GM19023 (cell line): ENCODE results near the gene TAOK3.
"Not testable (repeated sequence)": the region's sequence is repeated elsewhere in the genome, so short reads cannot be mapped to it uniquely, and the experiment has no call there.

Source experiments
- ATAC-seq: cut with Tn5 transposase; IDR thresholded peaks from one replicate; pipeline ENCODE4 v1.9.1; 2021; ENCODE audit warnings: mild to moderate bottlenecking, moderate library complexity; ENCODE audit not compliant: unreplicated experiment

Gene TAOK3

GRCh38 chr12:118344829-118345228, 27.9 kb downstream of the TAOK3 start:
- no peak for ATAC-seq

- no peak for ATAC-seq
Observed at GRCh38 chr12:118342090-118342489, 30.6 kb downstream of the TAOK3 start.

- ATAC-seq = no peak
Observed at GRCh38 chr12:118337194-118337838, 35.4 kb downstream of the TAOK3 start.

GRCh38 chr12:118336123-118336522, 36.6 kb downstream of the TAOK3 start:
- ATAC-seq = no peak

GRCh38 chr12:118334939-118335567, 37.7 kb downstream of the TAOK3 start:
- no peak for ATAC-seq

- ATAC-seq = no peak
Observed at GRCh38 chr12:118334241-118334640, 38.5 kb downstream of the TAOK3 start.

GRCh38 chr12:118332511-118332910, 40.2 kb downstream of the TAOK3 start:
- ATAC-seq = no peak

GRCh38 chr12:118330421-118331018, 42.2 kb downstream of the TAOK3 start:
- ATAC-seq = no peak

GRCh38 chr12:118328486-118329330, 44.0 kb downstream of the TAOK3 start:
- no peak for ATAC-seq

- no peak for ATAC-seq
Observed at GRCh38 chr12:118327391-118327790, 45.3 kb downstream of the TAOK3 start.

GRCh38 chr12:118326991-118327390, 45.7 kb downstream of the TAOK3 start:
- ATAC-seq = no peak

- ATAC-seq = no peak
Observed at GRCh38 chr12:118325081-118325480, 47.6 kb downstream of the TAOK3 start.

GRCh38 chr12:118319627-118320026, 53.1 kb downstream of the TAOK3 start:
- ATAC-seq = no peak

GRCh38 chr12:118318744-118319143, 54.0 kb downstream of the TAOK3 start:
- ATAC-seq = no peak

- no peak for ATAC-seq
Observed at GRCh38 chr12:118317729-118318128, 55.0 kb downstream of the TAOK3 start.

GRCh38 chr12:118315821-118316220, 56.9 kb downstream of the TAOK3 start:
- ATAC-seq = no peak

- peak; percentile 62 for ATAC-seq
Observed at GRCh38 chr12:118312578-118312977, 60.1 kb downstream of the TAOK3 start.

- ATAC-seq = no peak
Observed at GRCh38 chr12:118311666-118312065, 61.0 kb downstream of the TAOK3 start.

- no peak for ATAC-seq
Observed at GRCh38 chr12:118310320-118310719, 62.4 kb downstream of the TAOK3 start.

- ATAC-seq = not testable (repeated sequence)
Observed at GRCh38 chr12:118308006-118308405, 64.7 kb downstream of the TAOK3 start.
